Spleen (tissue), 11 donors: ENCODE data around the gene FUCA1. TPM values are rescaled to one million over a fixed set of nuclear protein-coding genes. Genes with fewer than 3 reads are reported as not detected.

Experiments used
- DNase-seq: peaks from one replicate; pipeline ENCODE4 v3.0.0-alpha.2; 2020
- H3K27ac ChIP-seq, 8 donors: fragments of 200-600 bp; sonication (generic) in 7 of 8; 1 replicate in 4 of 8; 2 replicates in 4 of 8; pipeline versions ENCODE4 v1.5.0 to v1.8.0; 2016 to 2021; ENCODE audit warnings: inconsistent platforms in 4 of 8, mild to moderate bottlenecking in 4 of 8, moderate library complexity in 1 of 8
- H3K27me3 ChIP-seq, 7 donors: fragments of 200-600 bp; sonication (generic) in 6 of 7; replicated peaks in 1 of 7; 1 replicate in 4 of 7; 2 replicates in 3 of 7; pipeline versions ENCODE4 v1.5.0 to v1.8.0; 2016 to 2021; ENCODE audit warnings: inconsistent platforms in 3 of 7, mild to moderate bottlenecking in 1 of 7
- H3K36me3 ChIP-seq, 6 donors: fragments of 200-600 bp; sonication (generic) in 5 of 6; 1 replicate in 4 of 6; 2 replicates in 2 of 6; pipeline versions ENCODE4 v1.5.0 to v1.8.0; 2016 to 2021; ENCODE audit warnings: inconsistent platforms in 2 of 6
- H3K4me1 ChIP-seq, 6 donors: fragments of 200-600 bp; sonication (generic) in 5 of 6; 1 replicate in 3 of 6; 2 replicates in 3 of 6; pipeline versions ENCODE4 v1.5.0 to v1.8.0; 2016 to 2021; ENCODE audit warnings: inconsistent platforms in 3 of 6
- H3K4me3 ChIP-seq, 8 donors: fragments of 200-600 bp; sonication (generic) in 7 of 8; 1 replicate in 4 of 8; 2 replicates in 4 of 8; pipeline versions ENCODE4 v1.5.0 to v1.8.0; 2016 to 2021; ENCODE audit warnings: inconsistent platforms in 4 of 8, mild to moderate bottlenecking in 4 of 8, moderate library complexity in 2 of 8
- H3K9me3 ChIP-seq, 8 donors: fragments of 200-600 bp; sonication (generic) in 7 of 8; 1 replicate in 4 of 8; 2 replicates in 4 of 8; pipeline versions ENCODE4 v1.5.0 to v1.8.0; 2016 to 2021; ENCODE audit warnings: inconsistent platforms in 4 of 8
- POLR2A ChIP-seq, 3 donors: fragments of 450-650 bp; IDR thresholded peaks; one replicate each; pipeline ENCODE4 v1.5.1; 2017; ENCODE audit warnings: antibody characterized with exemption in 3 of 3, mild to moderate bottlenecking in 1 of 3
- POLR2AphosphoS5 ChIP-seq, 3 donors: sonication (generic); formaldehyde crosslinking; IDR thresholded peaks; one replicate each; pipeline ENCODE4 v1.5.1; 2017; ENCODE audit warnings: antibody characterized with exemption in 3 of 3
- WGBS, 5 donors: extraction: QIAGEN DNeasy Blood & Tissue Kit in 3 of 5; methylation state at CpG; one replicate each; pipeline versions ENCODE4 v1.1.5 to v1.1.7; 2013 to 2018; 5-methylcytosine and 5-hydroxymethylcytosine counted together
- intact Hi-C: fragments of 100-400 bp; cut with DNase I; formaldehyde crosslinking; loops from one replicate; pipeline ENCODE4 v1.15.0; 2023; ENCODE audit warnings: low total_unique reads
- polyA plus RNA-seq, 3 donors: library from polyadenylated mRNA; stranded (reverse); fragments of 200-250 nt; gene quantifications; one replicate each; pipeline ENCODE4 v1.2.1, GENCODE V29; 2013
- total RNA-seq, 7 donors: library from RNA; depleted of rRNA in 3 of 7; stranded (reverse); fragments of >200 nt in 3 of 7; fragmentation: NEBNext Ultra II Directional in 4 of 7; extraction: Animal tissue kit (Norgen Biotek cat#: 25700) in 4 of 7; gene quantifications; one replicate each; pipeline versions ENCODE4 v1.1.0 to v1.2.1, GENCODE V29; 2016 to 2021
- TF ChIP-seq, protein P1 (sequence below), 11 experiments: fragments of 200-600 bp in 7 of 11; fragments of 450-650 bp in 4 of 11; sonication (generic) in 4 of 11; IDR thresholded peaks in 8 of 11; conservative IDR thresholded peaks in 3 of 11; 1 replicate in 7 of 11; 2 replicates in 4 of 11; pipeline versions ENCODE4 v1.4.0 to v1.8.0; 2016 to 2021; ENCODE audit warnings: antibody characterized with exemption in 11 of 11, inconsistent platforms in 4 of 11, mild to moderate bottlenecking in 1 of 11
- donor health status: healthy with polysubstance abuse.
- donor health status: DM: no; HTN: no; CAD: no; lungs with moderate emphysema.
- donor health status: DM: no; HTN: no; CAD: no.
- donor health status: Bipolar disorder and iron deficiency.
- donor health status: healthy.
- donor health status: DM: no; HTN: no; CAD: no.
- donor health status: DM: yes; HTN: yes; CAD: no.

FUCA1 gene
- total and polyA plus RNA-seq, 10 donors = 36.3 to 106 (median 66.2) TPM

GRCh38 chr1:23845163-23845562, 22.9 kb downstream of the FUCA1 start:
- TF ChIP-seq, protein P1, sequence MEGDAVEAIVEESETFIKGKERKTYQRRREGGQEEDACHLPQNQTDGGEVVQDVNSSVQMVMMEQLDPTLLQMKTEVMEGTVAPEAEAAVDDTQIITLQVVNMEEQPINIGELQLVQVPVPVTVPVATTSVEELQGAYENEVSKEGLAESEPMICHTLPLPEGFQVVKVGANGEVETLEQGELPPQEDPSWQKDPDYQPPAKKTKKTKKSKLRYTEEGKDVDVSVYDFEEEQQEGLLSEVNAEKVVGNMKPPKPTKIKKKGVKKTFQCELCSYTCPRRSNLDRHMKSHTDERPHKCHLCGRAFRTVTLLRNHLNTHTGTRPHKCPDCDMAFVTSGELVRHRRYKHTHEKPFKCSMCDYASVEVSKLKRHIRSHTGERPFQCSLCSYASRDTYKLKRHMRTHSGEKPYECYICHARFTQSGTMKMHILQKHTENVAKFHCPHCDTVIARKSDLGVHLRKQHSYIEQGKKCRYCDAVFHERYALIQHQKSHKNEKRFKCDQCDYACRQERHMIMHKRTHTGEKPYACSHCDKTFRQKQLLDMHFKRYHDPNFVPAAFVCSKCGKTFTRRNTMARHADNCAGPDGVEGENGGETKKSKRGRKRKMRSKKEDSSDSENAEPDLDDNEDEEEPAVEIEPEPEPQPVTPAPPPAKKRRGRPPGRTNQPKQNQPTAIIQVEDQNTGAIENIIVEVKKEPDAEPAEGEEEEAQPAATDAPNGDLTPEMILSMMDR (IDR thresholded peaks at IDR 0.05 in 8 of 11, conservative IDR thresholded peaks at IDR 0.05 in 3 of 11) = no peak
- no peak for TF ChIP-seq POLR2AphosphoS5 (IDR thresholded peaks at IDR 0.05)
- no peak for TF ChIP-seq POLR2A (IDR thresholded peaks at IDR 0.05)
- intact Hi-C loops = no loop called here
- 96 to 100% (median 100%) methylated on average over 2 of the region's 2 CpGs for WGBS, 5 donors

DNA sequence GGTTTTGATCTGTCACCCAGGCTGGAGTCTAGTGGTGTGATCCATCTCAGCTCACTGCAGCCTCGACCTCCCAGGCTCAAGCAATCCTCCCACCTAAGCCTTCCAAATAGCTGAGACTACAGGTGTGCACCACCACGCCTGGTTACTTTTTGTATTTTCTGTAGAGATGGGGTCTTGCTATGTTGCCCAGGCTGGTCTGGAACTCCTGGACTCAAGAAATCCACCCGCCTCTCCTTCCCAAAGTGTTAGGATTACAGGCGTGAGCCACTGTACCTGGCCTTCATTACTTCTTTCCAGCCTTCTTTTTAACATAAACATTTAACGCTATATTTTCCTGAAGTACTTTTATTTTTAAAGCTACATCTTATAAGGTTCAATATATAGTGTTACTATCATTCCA, 24.4 kb downstream of the FUCA1 start:
- no peak for DNase-seq
- H3K4me1 ChIP-seq = peaks cover 0 to 5% (median 4%) of the 10 kb centered on the region in 6 donors
- H3K36me3 ChIP-seq = peaks cover 2 to 52% (median 33%) of the 10 kb centered on the region in 6 donors
- H3K9me3 ChIP-seq = peaks cover 0 to 10% (median 8%) of the 10 kb centered on the region in 8 donors
- H3K27ac ChIP-seq = no peak overlapping the region
- TF ChIP-seq, protein P1 (IDR thresholded peaks at IDR 0.05 in 8 of 11, conservative IDR thresholded peaks at IDR 0.05 in 3 of 11) = no peak
- no peak for TF ChIP-seq POLR2AphosphoS5 (IDR thresholded peaks at IDR 0.05)
- TF ChIP-seq POLR2A (IDR thresholded peaks at IDR 0.05) = no peak
- intact Hi-C loops = no loop called here
- H3K4me3 ChIP-seq = no peak overlapping the region
- 89 to 98% (median 92%) methylated on average over 5 of the region's 5 CpGs for WGBS, 5 donors
- no peaks in the 10 kb centered on the region for H3K27me3 ChIP-seq

More at GRCh38 chr1:23845163-23845562, 22.9 kb downstream of the FUCA1 start:
- no peak overlapping the region for H3K27ac ChIP-seq
- DNase-seq = no peak
- no peaks in the 10 kb centered on the region for H3K27me3 ChIP-seq
- no peak overlapping the region for H3K4me3 ChIP-seq
- H3K9me3 ChIP-seq = peaks cover 0 to 10% (median 8%) of the 10 kb centered on the region in 8 donors
- H3K4me1 ChIP-seq = no peaks in the 10 kb centered on the region
- H3K36me3 ChIP-seq = peaks cover 2 to 66% (median 34%) of the 10 kb centered on the region in 6 donors

DNA sequence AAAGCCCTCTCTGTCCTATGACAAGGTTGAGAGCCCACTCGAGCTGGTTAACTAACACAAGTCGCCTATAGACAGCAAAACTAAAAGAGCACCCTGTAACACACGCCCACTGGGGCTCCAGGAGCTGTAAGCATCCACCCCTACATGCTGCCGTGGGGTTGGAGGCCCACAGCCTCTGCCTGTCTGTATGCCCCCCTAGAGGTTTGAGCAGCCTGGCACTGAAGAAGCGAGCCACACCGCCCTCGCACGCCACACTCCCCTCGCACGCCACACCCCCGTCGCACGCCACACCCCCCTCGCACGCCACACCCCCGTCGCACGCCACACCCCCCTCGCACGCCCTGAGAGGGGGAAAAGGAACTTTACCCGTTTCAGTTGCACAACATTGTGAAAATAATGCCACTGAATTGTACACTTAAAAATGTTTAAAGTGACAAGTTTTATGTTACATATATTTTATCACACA, 29.7 kb downstream of the FUCA1 start:
- Histone ChIP-seq H3K9me3 (no peaks in the 10 kb centered on the region), H3K4me1 (peaks cover 5 to 15% (median 12%) of the 10 kb centered on the region in 6 donors), H3K4me3 (peak overlapping the region in 6 of 8 donors; percentile 14 to 63 (median 32)), H3K27ac (peak overlapping the region in 2 of 8 donors; percentile 15 to 43), H3K27me3 (peaks cover 0 to 5% (median 0%) of the 10 kb centered on the region in 7 donors), H3K36me3 (no peaks in the 10 kb centered on the region)
- intact Hi-C loops = no loop called here
- WGBS, 5 donors = 0 to 1% (median 0%) methylated on average over 7 to 21 of the region's 21 CpGs
- DNase-seq = peak; percentile 93
- TF ChIP-seq POLR2A (IDR thresholded peaks at IDR 0.05) (no peak), POLR2AphosphoS5 (IDR thresholded peaks at IDR 0.05) (peak; percentile 17 to 33 (median 28))
- TF ChIP-seq, protein P1 (IDR thresholded peaks at IDR 0.05 in 8 of 11, conservative IDR thresholded peaks at IDR 0.05 in 3 of 11) = no peak

- H3K27me3 ChIP-seq = peaks cover 0 to 5% (median 0%) of the 10 kb centered on the region in 7 donors
- WGBS, 5 donors = 28 to 40% (median 34%) methylated on average over 8 to 13 of the region's 13 CpGs
- TF ChIP-seq, protein P1 (IDR thresholded peaks at IDR 0.05 in 8 of 11, conservative IDR thresholded peaks at IDR 0.05 in 3 of 11) = no peak
- no peak for TF ChIP-seq POLR2AphosphoS5 (IDR thresholded peaks at IDR 0.05)
- TF ChIP-seq POLR2A (IDR thresholded peaks at IDR 0.05) = no peak
- H3K4me3 ChIP-seq = peak overlapping the region in 6 of 8 donors; percentile 14 to 63 (median 32)
- peak overlapping the region in 2 of 8 donors; percentile 9 to 15 for H3K27ac ChIP-seq
- peaks cover 5 to 15% (median 12%) of the 10 kb centered on the region in 6 donors for H3K4me1 ChIP-seq
- peak; percentile 76 for DNase-seq
- intact Hi-C loops = no loop called here
- no peaks in the 10 kb centered on the region for H3K36me3 ChIP-seq
- no peaks in the 10 kb centered on the region for H3K9me3 ChIP-seq
Measured at GRCh38 chr1:23837908-23838307, 30.2 kb downstream of the FUCA1 start.
